Kidney glomerular epithelial cell (primary cell): ENCODE measurements around the gene PHF14.
A peak's percentile ranks its signal among the peaks of the same experiment; 100 is the strongest.

Experiments used
- DNase-seq: peaks from one replicate; lab custom pipeline; 2025; lab: John Stamatoyannopoulos, UW

Gene PHF14

DNA sequence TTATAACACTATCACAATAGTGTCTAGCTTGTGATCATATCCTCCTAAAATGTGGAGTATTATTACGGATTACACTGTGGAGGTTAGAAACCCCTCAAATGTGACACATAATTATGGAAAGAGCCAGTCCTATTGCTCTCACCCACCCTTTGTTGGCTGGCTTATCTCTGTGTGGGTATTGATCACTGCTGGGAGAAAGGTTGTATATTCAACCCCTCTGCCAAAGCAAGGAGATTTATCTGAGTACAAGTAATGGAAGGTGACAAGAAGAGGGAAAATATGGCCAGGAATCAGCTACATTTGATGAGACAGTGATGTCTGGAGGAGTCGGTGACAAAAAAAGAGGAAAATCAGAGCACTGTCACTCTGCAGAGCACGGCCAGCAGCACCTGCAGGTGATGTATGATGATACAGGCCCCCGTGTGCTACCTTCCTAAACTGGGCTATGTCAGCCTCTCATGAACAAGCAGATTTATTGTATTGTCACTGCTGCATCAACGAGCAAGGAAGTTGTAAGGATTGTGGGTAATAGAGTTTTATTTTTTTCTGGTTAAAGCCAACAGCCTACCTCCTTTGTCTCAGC lies 235.3 kb downstream of the PHF14 start:
- no peak for DNase-seq

DNA sequence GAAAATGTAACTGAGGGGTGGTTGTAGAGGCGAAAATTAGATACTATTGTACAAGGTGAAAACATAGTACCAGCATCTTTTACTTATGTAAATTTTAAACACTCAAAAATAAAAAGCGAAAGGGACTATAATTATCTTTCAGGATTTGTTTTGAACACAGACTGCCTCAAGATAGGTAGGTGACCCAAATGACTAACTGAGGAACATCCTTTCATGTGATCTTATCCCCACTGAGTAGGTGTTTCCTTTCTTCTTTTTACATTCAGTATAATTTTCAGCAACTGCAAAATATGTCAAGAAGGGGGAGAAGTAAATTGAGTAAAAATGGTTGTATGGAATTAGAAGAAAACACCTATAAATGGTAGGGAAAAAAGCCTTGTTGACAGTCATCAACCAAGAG lies 236.7 kb downstream of the PHF14 start:
- DNase-seq, result no peak

DNA sequence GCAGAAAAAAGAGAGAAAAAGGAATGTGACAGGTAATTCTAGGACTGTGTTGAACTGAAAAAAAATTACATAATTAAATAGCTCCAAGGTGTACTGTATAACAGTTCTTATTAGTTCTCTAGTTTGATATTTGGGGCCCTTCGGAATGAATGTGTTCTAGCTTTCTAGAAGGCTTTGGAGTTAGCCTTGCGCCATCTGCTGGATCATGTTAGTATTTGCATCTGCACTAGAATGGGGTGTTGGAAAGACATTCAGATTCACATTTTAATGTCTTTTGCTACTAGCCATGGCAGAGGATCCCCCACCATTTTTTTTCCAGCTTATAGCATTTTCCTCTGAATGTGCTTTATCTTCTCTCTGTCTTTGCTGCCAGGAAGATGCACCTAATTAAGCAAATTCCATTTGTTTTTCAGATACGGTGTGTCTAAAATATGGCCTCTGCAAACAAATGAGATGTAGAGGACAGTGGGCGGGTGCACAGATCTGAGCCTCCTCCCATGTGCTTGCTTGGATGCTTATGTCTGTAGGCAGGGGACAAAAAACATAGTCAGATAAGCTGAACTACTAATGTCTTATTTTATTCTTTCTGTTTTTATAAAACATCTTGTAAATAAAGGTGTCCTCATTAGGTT lies 238.5 kb downstream of the PHF14 start:
- DNase-seq, result peak; percentile 62

DNA sequence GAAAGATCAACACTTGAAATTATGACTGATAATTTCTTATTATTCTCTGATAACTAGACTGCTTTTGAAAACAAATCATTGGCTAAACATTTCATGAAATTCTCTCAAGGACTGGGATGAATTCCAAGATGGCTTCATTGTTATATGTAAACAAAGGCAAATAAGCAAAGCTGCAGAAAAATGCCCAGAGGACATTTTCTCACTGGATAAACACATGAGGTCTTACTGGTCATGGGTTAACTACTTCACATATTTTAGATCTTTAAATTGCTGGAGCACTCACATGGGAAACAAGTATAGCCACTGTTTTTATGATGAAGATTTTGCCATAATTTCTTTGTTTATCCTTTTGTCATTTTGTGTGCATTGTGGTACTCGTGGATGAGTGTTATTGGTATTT lies 239.1 kb downstream of the PHF14 start:
- no peak for DNase-seq

DNA sequence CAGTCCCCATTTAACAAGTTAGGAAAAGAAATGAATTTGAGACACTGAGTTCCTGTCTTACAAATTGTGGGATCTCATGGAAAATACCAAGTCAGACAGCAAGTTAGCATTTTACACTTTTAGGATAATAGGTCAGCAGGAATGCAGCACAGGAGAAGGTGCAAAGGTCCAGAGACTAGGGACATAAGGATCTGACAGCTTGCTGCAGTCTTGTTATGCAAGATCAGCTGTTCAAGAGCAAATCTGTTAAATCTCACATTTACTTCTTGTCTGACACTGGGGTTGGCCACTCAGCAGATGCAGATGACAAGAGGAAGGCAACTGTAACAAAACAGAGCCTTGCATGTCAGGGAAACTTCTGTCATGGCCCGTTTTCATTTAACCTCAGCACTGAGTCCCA lies 239.6 kb downstream of the PHF14 start:
- no peak for DNase-seq

DNA sequence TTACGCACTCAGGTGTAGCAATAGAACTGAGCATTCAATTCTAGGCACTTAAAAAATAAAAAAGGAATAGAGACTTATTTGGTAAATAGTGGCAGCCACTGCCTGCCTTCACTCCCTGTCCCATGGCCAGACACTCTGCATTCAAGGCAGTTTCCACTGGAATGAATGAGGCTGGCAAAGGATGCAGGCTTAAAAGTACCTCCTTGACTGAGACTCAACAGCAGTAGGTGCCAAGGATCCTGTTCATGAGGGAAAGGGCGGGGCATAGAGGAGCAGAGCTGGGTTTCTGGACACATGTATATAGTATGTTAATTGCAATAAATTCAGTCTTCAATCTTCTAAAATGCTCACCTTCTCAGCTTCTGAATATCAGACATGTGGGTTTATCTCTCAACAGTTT lies 242.6 kb downstream of the PHF14 start:
- DNase-seq, result no peak

DNA sequence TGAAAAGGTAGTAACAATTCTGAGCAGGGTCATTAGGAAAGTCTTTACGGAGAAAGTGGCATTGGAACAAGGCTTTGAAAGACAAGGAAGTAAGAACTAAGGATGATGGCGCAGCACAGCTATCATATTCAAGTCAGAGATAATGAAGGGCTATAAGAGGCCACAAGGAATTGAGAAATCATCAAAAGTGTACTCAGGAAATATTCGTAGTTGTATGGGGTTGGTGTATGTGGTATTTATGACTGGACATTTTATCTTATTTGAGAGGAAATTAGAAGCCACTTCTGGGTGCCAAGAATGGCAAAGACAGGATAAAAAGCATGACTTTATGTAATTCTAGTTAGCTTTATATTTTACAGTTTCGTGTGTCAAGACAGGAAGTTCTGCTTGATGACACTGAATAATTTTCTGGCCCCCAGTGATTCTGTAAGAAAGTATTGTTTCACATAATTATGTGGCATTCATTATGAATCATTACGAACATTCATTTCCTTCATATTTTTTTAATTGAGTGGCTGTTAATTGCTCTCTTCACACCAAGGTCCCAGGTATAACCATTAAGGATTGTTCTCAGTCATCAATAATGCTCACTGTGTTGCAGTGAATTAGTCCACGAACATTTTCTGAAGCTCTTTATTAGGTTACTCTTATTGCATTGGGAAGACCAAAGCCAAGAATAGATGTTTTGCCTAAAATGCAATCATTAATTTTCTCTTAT lies 244.3 kb downstream of the PHF14 start:
- no peak for DNase-seq
